Measurements from ENCODE around the gene SMIM26.

The SMIM26 gene

DNA sequence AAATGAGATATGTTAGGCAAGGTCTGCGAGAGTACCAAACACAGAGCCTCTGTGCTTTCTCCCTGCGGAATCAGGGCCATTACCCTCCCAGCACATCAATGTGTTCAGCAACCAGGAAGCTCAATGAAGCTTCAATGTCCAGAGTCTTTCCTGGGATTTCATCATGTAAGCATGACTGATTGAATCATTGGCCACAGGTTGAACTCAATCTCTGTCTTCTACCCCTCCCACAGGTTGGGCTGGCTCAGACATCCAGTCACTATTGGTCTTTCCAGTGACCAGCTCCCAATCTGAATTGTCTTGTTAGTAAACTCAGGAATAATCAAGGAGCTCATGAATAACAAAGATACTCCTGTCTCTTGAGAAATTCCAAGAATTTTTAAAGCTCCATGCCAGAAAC is 17.9 kb downstream of the SMIM26 start:
- no peak for DNase-seq (ENCODE audit: low spot score)

DNA sequence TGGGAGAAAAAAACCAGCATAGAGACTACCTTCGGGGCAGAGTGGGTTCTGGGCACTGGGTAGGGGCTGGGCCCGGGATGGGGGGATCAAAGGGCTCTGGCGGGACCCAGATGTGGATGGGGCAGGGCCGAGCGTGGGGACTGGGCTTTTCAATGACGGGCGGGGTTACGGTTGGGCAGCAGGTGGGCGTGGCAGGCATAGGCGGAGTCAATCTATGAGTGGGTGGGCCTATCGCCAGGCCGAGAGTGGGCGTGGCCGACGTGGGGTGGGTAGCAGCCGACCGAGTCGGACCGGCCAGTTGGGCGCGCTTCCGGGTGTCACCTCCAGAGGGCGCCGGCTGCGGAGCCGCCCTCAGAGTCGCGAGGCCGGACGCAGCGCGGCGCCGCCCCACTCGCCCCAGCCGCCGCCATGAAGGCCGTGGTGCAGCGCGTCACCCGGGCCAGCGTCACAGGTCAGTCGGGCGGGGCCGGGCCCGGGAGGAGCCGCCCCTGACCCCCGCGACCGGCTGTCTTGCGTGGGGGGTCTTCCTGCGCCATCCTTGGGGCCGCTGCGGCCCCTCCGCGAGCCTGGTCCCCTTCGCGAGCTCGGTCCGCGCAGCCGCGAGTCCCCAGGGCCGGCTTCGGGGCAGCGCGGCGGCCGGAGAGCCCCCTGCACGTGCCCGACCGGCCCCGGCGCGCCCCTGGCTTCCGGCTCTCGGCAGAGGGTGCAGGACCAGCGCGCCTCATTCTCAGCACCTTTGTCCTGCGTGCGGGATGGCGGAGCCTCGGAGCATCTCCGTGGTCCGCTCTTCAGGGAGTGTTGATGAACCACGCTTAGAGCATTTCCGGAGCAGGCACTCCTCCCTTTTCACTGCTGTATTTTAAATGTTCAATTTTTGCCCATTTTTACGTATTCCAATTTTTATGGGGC is 20.7 kb downstream of the SMIM26 start, which contains the start of gene DTD1:
TSS of gene DTD1 (plus strand) at position 390 of the 909 bp plus-strand sequence. CDS start at position 409, 19 bp downstream.
- DNase-seq (ENCODE audit: low spot score): peak; percentile 97

DNA sequence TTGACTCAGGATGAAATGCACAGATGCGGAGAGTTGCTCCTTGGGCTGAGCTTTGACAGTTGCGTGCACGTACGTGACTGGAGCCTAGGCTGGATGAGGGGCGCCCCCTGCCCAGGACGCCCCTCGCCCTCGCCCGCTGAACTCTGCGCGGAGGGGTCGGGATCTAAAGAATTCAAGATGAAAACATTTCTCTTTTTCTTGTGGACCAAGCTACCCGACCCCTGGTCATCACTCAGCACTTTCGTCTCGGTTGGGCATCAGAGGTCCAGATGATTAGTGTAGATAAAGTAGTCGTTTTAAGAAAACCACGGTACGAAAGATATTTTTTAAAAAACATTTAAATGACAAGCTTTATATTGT is 21.3 kb downstream of the SMIM26 start:
- DNase-seq (ENCODE audit: low spot score): peak; percentile 48

DNA sequence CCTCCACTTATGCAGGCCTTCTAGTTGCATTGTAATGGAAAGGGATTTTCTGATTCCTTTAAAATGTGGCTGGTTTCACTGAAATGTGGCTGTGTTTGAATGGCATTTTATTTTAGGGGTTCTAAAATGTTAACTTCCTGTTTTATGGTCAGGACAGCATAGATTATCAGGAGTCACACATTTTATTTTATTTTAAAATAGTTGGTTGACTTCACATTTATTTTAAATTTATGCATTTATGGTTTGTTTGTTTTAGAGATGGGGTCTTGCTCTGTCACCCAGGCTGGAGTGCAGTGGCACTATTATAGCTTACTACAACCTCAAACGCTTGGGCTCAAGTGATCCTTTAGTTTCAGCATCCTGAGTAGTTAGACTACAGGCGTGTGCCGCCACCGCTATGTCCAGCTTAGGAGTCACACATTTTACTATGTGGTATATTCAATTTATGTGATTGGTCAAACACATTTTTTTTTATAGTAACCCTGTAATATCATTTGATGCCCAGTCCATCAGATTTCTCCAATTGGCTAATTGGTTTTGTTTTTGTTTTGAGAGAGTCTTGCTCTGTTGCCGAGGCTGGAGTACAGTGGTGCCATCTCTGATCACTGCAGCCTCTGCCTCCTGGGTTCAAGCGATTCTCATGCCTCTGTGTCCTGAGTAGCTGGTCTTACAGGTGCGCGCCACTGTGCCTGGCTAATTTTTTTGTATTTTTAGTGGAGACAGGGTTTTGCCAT is 22.9 kb downstream of the SMIM26 start:
- DNase-seq (ENCODE audit: low spot score): no peak

DNA sequence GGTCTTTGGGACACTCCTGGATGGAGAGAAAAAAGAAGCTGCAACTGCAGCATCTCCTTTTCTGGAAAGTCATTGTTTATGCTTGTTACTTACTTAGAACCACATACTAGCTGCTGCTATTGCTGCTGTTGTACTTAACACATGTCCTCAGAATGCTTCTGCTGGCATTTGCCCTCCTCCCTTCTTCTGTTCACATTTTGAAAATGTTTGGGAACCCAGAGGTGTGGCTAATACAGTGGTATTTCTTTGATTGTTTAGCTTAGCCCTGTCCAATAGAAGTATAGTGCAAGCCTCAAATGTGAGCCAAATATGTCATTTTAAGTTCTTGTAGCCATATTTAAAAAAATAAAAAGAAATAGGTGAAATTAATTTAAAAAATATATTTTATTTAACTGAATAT is 29.0 kb downstream of the SMIM26 start:
- no peak for DNase-seq (ENCODE audit: low spot score)

DNA sequence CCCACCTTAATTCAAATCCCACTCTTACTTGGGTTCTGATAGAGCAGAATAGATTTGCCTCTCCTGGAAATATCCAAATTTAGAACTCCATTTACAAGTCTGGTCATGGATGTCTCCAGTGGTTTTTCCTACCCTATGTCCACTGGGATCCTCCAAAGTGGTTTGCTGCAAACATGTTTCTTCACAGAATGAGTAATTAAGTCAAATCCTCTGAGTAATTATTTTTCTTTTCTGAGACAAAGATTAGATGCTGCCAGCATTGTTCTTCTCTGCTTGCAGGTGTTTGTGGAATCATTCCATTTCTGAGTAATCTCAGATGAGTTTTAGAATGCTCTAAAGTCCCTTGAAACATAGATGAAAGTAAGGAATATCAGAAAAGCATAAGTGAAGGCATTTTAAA is 42.5 kb downstream of the SMIM26 start:
- no peak for DNase-seq (ENCODE audit: low spot score)

DNA sequence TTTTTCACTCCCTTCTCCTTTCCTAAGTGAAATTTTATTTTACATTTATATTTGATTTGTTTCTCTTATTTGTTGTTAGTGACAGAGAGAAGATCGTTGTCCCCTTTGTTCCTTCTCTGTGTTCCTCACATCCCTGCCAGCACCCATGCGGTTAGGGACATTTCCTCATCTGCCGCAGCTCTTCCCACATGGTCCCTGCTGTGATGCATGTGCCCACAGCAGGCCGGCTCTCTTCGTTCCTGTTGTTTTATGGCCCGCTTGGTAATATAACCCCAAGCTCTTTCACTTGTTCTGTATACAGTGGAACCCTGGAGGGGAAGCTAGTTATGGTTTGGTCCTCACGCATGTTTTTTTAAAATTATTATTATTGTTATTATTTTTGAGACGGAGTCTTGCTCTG is 44.3 kb downstream of the SMIM26 start:
- DNase-seq (ENCODE audit: low spot score): no peak

DNA sequence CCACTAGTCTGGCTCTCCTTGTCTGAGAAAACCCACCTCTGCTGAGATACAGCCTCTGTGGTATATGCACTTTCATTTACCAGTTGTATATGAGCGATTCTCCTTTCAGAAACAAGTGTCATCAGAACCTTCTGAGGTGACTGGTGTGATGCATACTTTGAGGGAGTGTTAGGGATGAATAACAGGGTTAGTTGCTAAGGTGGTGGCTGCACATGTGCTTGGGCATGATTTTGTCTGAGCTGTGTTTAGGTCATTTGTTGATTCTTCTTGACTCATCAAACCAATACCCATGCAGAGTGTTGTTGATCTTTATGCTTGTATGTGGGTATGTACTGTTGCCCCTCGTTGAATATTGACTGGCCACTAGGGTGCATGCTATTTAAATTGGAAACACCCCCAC is 46.3 kb downstream of the SMIM26 start:
- no peak for DNase-seq (ENCODE audit: low spot score)

DNA sequence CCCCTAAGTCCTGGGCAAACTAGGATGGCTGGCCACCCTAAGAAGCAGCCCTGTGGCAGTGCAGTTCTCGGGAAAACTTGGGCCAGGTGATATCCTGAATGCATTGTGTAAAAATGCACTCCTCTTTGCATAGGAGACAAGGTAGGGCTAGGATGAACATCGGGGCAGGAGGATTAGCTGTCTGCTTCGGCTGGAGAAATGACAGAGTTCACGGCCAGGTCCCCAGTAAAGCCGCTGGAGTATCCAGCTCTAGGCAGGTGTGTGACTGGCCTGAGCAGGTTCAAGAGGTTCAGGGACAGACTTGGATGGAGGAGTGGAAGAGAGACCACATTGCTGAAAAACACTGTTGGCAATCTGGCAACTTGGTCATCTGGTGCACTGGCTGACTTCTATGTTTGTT is 47.0 kb downstream of the SMIM26 start:
- no peak for DNase-seq (ENCODE audit: low spot score)

DNA sequence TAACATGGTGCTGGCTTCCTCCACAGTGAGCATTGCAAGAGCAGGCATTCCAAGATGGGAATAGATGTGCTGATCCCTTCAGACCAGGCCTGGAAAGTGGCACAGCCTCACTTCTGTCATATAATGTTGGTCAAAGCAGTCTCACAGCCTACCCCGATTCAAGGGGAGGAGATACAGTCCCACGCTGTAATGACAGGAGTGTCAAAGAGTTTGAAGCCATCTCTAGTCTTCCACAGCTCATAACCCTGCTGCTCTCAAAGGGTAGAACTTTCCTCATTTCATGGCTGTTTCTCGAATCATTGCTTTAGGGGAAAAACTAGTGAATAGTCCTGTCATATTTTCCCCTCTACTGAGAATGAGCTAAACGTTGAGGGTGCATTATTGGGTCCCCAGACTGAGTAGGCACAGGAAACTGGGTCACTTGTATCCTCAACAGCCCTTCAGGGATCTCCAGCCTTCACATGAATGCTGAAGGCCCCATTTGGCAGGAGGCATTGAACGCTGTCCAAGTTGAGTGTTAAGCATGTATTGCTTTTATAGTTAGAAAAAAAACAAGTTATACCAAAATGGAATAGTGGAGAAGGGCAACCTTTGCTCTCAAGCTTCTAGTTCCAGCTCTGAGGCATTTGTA is 47.9 kb downstream of the SMIM26 start:
- DNase-seq (ENCODE audit: low spot score): no peak

Measured in D341Med (cell line).